Sciatic nerve (tissue), 2 donors: Measurements from ENCODE around the gene INTU. TPM values are rescaled to one million over a fixed set of nuclear protein-coding genes. Genes with fewer than 3 reads are reported as not detected.

Source experiments
- ATAC-seq: fragments of 200-7000 bp; cut with Tn5 transposase; one replicate; pipeline ENCODE4 v1.9.1; 2020; ENCODE audit warnings: mild to moderate bottlenecking, moderate library complexity
- DNase-seq: peaks from one replicate; pipeline ENCODE4 v3.0.0-alpha.2; 2020; ENCODE audit warnings: low spot score
- intact Hi-C: fragments of 100-400 bp; cut with DNase I; formaldehyde crosslinking; loops from one replicate; pipeline ENCODE4 v1.14.2; 2022
- total RNA-seq: library from RNA; stranded (reverse); fragmentation: NEBNext Ultra II Directional; extraction: Animal tissue kit (Norgen Biotek cat#: 25700); gene quantifications from one replicate; pipeline ENCODE4 v1.2.1, GENCODE V29; 2021
- donor health status: DM: no; HTN: no; CAD: no.
- donor health status: DM: no; HTN: no; CAD: no.

INTU gene
- total RNA-seq, 1 donor from 2014 or later = 24.2 TPM

DNA sequence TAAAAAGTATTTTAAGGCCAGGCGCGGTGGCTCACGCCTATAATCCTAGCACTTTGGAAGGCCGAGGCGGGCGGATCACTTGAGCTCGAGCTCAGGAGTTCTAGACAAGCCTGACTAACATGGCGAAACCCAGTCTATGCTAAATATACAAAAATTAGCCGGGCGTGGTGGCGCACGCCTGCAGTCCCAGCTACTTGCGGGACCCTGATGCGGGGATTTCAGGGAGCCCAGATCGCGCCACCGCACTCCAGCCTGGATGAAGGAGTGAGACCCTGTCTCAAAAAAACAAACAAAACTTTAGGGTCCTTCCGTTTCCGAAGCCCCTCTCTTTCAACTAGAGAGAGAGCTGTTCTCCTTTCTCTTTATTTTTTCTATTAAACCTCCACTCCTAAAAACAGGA, 98.6 kb downstream of the INTU start:
- intact Hi-C loops = no loop called here
- DNase-seq (no peak), ATAC-seq (no peak)

DNA sequence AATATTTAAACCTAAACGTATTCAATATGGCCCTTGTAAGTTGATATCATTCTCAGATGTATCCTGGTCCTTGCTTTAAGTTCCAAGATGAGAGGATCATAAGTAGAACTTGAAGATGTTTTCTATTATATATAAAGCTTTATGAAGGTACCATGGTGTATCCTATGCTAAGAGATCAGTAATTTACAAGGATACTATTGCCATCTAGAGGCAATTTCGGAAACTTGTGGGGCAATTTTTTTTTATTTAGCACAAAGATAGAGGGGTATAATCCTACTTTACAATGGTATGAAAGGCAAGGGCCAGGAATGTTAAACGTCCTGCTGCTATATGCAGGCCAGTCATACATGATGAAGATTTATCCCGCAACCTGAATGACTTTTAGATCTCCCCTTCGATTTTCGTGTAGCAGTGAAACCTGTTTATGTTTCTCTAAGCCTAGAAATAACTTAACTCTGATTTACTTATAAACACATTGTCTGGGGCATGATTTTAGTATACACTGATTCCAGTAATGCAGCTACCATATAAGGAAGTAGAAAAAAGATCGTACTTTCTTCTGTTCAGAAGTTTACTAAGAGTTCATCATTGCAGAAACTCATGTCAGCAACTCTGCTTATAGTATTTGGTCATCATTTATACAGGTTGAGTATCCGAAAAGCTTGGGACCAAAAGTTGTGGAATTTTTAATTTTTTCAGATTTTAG, 100.0 kb downstream of the INTU start:
- intact Hi-C loops = no loop called here
- peak; percentile 55 for ATAC-seq
- no peak for DNase-seq

DNA sequence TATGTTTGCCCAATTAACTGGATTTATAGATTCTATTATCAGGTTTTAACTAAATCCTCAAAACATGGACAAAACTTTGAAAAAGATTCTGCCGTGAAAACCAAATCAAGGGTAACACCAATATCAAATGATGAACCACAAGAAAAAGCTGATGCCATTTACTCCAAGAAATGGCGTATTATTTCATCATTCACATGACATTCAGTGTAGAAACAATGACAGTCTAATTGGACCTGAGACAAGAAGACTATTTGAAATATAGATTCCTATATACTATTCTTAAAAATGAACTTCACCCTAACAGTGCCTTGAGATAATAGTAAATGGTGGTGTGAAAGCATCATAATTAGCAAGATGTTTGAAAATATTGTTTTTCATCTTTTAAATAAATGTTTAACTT, 102.2 kb downstream of the INTU start:
- DNase-seq (no peak), ATAC-seq (no peak)
- intact Hi-C loops = no loop called here

DNA sequence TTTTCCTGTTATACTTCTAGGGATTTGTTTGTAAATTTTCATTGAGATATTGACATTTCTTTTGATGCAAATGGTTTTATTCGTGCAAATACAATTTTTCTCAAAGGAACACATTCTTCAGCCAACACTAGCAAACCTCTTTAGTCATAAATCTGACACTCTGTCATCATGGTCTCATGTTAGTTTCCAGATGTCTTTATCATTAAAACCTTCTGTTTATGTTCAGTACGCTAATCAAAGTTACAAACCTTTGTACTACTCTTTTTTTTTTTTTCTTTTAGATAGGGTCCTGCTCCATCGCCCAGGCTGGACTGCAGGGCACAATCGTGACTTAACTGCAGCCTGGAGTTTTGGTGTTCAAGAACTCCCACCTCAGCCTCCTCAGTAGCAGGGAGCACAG, 104.5 kb downstream of the INTU start:
- intact Hi-C loops = no loop called here
- ATAC-seq = no peak
- no peak for DNase-seq

DNA sequence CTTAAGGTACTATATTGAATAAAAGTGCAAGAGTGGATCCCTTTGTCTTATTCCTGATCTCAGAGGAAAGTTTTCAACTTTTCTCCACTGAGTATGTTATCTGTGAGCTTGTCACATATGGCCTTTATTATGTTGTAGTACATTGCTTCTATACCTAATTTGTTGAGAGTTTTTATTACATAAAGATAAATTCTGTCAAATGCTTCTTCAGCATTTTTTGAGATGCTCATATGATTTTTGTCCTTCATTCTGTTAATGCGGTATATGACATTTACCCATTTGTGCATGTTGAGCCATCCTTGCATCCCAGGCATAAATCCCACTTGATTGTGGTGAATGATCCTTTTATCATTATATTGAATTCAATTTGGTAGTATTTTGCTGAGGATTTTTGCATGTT, 108.5 kb downstream of the INTU start:
- DNase-seq (no peak), ATAC-seq (no peak)
- intact Hi-C loops = no loop called here

DNA sequence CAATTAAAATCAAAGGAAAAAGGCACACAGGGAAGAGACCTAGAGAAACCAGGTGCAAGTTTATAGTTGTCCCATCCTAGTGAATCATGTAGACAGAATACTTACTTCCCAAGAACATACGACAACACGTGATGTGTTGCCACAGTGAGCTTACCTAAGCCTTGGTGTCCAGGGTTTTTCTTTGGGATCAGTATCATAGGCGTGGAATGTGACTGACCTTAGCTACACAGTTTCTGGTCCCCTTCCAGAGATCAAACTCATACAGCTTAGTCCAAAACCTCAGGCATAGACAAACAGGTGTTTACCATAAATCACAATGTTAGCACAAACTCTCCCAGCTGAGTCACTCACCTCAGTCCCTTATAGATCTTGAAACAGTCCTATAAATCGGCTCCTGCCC, 115.1 kb downstream of the INTU start:
- ATAC-seq (no peak), DNase-seq (no peak)
- intact Hi-C loops = no loop called here

DNA sequence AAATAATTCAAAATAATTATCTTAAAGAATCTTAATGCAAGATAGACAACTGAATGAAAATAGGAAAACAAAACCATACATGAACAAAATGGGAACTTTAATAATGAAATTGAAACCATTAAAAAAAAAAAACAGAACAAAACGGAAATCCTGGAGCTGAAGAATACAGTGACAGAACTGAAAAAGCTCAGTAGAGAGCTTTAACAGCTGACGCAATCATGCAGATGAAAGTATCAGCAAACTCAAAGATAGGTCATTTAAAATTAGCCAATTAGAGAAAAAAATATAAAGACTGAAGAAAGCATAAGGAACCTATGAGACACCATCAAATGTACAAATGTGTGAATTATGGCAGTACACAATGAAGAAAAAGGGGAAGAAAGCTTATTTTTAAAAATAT, 116.2 kb downstream of the INTU start:
- ATAC-seq (no peak), DNase-seq (no peak)
- intact Hi-C loops = no loop called here

DNA sequence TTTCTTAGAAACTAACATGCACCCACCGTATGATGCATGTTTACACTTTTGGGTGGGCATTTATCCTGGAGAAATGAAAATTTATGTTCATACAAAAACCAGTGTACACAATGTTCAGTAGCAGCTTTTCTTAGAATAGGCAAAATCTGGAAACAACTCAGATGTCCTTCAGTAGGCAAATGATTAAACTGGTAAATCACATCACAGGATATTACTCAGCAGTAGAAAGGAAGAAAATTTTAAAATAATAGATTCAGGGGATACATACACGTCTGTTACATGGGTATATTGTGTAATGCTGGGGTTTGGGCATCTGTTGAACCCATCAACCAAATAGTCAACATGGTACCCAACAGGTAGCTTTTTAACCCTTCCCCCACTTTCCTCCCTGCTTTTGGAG, 124.1 kb downstream of the INTU start:
- ATAC-seq (no peak), DNase-seq (no peak)
- intact Hi-C loops = no loop called here

DNA sequence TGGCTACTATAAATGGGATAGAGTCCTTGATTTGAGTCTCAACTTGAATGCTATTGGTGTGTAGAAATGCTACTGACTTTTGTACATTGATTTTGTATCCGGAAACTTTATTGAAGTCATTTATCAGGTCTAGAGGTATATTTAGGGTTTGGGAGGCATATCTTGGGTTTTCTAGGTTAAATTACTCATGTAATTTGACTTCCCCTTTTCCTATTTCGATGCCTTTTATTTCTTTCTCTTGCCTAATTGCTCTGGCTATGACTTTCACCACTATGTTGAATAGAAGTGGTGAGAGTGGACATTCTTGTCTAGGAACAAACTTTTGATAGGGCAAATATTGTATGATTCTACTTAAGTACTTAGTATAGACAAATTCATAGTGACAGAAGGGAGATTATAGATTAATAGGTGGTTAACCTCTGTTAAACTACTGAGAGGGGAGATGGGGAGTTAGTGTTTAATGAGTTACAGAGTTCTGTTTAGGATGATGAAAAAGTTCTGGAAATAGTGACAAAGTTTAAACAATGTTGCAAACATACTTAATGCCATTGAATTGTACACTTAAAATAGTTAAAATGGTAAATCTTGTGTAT, 126.6 kb downstream of the INTU start:
- DNase-seq (no peak), ATAC-seq (no peak)
- intact Hi-C loops = no loop called here

DNA sequence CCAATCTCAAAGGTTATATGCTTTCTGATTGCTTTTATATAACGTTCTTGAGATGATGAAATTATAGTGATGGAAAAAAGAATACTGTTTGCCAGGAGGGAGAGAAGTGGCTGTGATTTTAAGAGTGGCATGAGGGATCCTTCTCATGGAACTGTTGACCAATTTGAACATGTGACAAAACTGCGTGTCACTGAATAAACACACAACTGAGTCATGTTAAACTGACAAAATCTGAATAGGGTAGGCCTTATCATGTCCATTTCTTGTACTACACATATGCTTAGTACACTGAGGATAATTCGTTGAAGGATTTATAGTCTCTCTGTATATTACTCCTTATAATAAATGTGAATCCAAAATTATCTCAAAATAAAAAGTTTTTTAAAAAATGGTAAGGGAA, 127.1 kb downstream of the INTU start:
- DNase-seq (no peak), ATAC-seq (no peak)
- intact Hi-C loops = no loop called here

DNA sequence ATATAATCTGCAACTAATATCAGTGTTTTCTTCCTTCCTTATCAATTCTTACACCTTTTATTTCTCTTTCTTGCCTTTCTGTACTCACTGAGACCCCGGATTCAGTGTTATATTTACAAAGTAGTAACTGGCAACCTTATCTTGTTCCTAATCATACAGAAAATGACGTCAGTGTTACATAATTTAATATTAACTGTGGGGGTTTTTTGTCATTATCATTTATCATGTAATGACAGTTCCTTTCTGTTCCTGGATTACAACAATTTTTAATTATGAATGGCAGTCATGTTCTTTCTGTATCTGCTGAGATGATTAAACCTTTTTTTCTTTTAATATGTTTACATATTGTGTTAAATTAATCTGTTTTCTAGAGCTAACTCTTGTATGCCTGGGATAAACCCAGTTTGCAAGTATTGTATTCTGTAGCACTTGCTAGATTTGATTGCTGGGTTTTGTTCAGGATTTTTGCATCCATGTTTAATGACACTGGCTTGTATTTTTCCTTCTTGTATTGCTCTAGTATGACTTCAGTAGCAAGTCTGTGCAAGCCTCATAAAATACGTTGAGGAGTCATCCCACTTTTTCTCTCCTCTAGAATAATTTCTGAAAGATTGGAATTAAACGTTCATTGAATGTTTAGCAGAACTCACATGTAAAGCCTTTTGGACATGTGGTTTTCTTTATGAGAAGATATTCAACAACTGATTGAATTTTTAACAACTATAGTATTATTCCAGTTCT, 138.9 kb downstream of the INTU start:
- DNase-seq = no peak
- no peak for ATAC-seq
- intact Hi-C loops = no loop called here

DNA sequence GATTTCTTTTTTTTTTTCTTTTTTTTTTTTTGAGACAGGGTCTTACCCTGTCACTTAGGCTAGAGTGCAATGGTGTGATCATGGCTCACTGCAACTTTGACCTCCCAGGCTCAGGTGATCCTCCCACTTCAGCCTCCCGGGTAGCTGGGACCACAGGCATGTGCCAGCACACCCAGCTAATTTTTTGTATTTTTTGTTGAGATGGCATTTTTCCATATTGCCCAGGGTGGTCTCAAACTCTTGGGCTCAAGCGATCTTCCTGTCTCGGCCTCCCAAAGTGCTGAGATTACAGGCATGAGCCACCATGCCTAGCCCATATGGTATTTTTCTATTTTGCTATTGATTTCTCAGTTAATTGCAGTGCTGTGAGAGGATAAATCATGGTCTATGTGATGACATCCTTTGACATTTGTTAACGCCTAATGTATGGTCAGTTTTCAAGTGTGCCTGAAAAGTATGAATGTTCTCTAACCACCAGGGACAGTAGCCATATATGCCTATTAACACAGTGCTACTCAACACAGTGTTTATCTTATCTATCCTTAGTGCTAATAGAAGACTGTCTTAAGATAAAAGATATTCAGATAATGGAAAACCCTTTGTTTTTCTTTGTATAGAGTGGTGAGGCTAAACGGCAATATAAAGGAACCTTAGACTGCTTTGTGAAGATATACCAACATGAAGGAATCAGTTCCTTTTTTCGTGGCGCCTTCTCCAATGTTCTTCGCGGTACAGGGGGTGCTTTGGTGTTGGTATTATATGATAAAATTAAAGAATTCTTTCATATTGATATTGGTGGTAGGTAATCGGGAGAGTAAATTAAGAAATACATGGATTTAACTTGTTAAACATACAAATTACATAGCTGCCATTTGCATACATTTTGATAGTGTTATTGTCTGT, 140.3 kb downstream of the INTU start:
- ATAC-seq = no peak
- DNase-seq = no peak
- intact Hi-C loops = no loop called here

DNA sequence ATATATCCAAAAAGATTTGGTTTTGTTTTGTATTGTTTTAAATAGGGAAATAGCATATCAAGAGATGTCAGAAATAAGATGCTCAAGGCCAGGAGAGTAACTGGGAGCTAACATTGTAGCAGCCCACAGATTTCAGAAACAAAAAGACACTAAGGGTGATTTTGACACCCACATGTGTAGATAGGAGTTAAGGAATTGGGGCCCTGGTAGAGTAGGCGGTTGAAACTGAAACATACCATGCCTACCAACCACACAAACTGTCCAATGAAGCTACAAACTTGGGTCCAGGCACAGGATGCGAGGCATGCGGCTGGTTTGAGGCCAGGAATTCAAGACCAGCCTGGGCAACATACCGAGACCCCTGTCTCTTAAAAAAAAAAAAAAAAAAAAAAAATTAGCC, 143.1 kb downstream of the INTU start:
- no peak for DNase-seq
- intact Hi-C loops = no loop called here
- no peak for ATAC-seq

Other genes with a start within 250 kb of the INTU start
- not detected for gene SLC25A31, start 97.4 kb downstream of the INTU start, total RNA-seq
- 12.6 TPM for gene HSPA4L, start 149.4 kb downstream of the INTU start, total RNA-seq
- gene PLK4, start 247.9 kb downstream of the INTU start, total RNA-seq = 1.7 TPM